Measurements from ENCODE around the gene TSPAN15. TPM values are rescaled to one million over a fixed set of nuclear protein-coding genes. Genes with fewer than 3 reads are reported as not detected.

The TSPAN15 gene
- total and polyA plus RNA-seq, 9 donors, result 52.1 to 103 (median 72.2) TPM

DNA sequence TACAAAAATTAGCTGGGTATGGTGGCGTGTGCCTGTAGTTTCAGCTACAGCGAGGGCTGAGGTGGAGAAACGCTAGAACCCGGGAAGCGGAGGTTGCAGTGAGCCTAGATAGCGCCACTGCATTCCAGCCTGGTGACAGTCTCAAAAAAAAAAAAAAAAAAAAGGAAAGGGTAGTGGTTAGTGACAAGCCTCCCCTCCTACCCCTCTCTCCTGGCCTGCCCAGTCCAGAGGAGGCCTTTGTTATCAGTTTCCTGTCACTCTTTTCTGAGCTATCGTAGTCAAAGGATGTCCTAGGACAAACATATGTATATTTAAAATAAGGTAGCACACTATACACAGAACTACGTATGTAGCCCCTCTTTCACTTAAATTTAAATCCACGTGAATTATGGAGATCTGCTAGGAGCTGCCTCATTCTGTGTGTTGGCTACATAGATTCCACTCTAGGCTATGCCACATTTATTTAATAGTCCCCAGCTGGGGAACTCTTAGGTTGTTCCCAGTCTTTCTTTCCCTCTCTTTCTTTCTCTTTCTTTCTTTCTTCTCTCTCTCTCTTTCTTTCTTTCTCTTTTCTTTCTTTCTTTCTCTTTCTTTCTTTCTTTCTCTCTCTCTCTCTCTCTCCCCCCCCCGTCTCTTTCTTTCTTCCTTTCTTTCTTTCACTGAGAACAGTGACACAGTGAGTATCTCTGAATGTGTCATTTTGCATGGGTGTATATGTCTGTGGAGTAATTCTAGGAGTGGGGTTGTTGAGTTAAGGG is 3.9 kb downstream of the TSPAN15 start:
- Histone ChIP-seq H3K4me3 (ENCODE audit: low read length) (no peak overlapping the region), H3K9me3 (replicated peaks; ENCODE audit: control insufficient read depth, low read depth, low read length) (no peaks in the 10 kb centered on the region), H3K36me3 (ENCODE audit: control insufficient read depth, insufficient read depth, low read length) (peaks cover 11% of the 10 kb centered on the region), H3K4me1 (ENCODE audit: control insufficient read depth, insufficient read depth, low read length) (peaks cover 56% of the 10 kb centered on the region), H3K27me3 (ENCODE audit: control insufficient read depth, insufficient read depth, low read length) (peaks cover 7% of the 10 kb centered on the region), H3K27ac (ENCODE audit: low read length) (no peak overlapping the region)
- no peak for DNase-seq
- no CpG with 5 or more reads among the region's 10 CpGs for WGBS (ENCODE audit: insufficient coverage)

DNA sequence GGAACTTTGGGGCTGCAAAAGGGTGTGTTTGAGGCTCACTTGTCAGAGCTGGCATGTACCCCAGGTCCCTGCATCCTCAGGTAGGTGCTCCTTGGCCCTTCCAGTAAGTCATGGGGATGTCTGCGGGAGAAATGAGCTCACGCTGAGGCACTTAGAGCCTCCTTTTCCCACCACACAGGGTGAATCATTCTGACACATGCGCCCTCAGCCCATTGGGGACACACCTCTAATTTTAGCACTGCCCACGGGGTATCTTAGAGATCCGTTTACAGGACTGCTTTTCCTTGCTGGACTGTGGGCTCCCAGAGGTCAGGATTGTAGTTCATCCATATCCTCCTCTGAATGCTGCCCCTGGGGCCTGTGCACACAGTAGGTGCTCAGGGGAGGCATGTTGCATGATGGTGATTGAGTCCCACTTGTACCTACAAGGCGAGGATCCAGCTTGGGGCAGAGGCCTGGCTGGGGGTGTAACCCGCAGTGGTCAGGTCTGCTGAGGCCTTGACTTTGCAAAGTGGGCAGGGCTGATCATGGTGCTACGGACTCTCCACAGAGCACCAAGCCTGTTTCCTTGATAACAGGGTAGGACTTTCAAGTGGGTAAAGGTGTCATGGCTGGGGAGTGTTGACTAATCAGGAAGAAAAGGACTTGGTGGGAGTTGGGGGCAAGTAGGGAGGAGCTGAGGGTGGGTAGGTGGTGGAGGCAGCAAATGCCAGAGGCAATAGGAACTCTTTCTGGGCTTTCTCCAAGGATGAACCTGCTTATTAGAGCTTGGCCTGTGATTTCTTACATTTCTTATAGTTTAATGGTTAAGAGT is 5.8 kb downstream of the TSPAN15 start:
- peaks cover 1% of the 10 kb centered on the region for H3K27me3 ChIP-seq (ENCODE audit: control insufficient read depth, insufficient read depth, low read length)
- DNase-seq, result no peak
- no peaks in the 10 kb centered on the region for H3K9me3 ChIP-seq (replicated peaks; ENCODE audit: control insufficient read depth, low read depth, low read length)
- WGBS (ENCODE audit: insufficient coverage), result 78% methylated on average over 7 of the region's 8 CpGs
- H3K4me1 ChIP-seq (ENCODE audit: control insufficient read depth, insufficient read depth, low read length), result peaks cover 56% of the 10 kb centered on the region
- H3K27ac ChIP-seq (ENCODE audit: low read length), result no peak overlapping the region
- no peak overlapping the region for H3K4me3 ChIP-seq (ENCODE audit: low read length)
- peaks cover 11% of the 10 kb centered on the region for H3K36me3 ChIP-seq (ENCODE audit: control insufficient read depth, insufficient read depth, low read length)

DNA sequence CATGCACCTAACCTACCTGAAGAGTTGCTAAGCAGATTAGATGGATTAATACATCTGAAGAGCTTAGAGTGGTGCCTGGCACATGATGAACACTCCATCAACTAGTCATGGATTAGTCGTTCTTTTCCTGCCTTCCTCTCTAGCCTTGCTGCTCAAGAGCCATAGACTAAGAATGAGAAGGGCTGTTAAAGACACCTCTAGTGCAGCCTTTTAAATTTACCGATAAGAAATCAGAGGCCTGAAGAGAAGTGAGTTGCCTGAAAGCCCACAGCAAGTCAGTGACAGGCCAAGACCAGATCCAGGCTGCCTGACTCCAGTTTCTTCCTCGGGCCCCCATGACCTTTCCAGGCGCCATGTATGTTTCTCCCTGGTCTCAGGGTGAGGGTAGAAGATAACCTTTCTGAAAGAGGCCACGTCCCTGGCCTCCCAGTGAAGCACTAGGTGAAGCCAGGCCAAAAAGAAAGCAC is 6.5 kb downstream of the TSPAN15 start:
- H3K9me3 ChIP-seq (replicated peaks; ENCODE audit: control insufficient read depth, low read depth, low read length), result no peaks in the 10 kb centered on the region
- H3K27me3 ChIP-seq (ENCODE audit: control insufficient read depth, insufficient read depth, low read length), result no peaks in the 10 kb centered on the region
- peaks cover 51% of the 10 kb centered on the region for H3K4me1 ChIP-seq (ENCODE audit: control insufficient read depth, insufficient read depth, low read length)
- peaks cover 11% of the 10 kb centered on the region for H3K36me3 ChIP-seq (ENCODE audit: control insufficient read depth, insufficient read depth, low read length)
- H3K4me3 ChIP-seq (ENCODE audit: low read length), result no peak overlapping the region
- DNase-seq, result no peak
- H3K27ac ChIP-seq (ENCODE audit: low read length), result peak overlapping the region; percentile 5
- 69% methylated on average over 4 of the region's 5 CpGs for WGBS (ENCODE audit: insufficient coverage)

DNA sequence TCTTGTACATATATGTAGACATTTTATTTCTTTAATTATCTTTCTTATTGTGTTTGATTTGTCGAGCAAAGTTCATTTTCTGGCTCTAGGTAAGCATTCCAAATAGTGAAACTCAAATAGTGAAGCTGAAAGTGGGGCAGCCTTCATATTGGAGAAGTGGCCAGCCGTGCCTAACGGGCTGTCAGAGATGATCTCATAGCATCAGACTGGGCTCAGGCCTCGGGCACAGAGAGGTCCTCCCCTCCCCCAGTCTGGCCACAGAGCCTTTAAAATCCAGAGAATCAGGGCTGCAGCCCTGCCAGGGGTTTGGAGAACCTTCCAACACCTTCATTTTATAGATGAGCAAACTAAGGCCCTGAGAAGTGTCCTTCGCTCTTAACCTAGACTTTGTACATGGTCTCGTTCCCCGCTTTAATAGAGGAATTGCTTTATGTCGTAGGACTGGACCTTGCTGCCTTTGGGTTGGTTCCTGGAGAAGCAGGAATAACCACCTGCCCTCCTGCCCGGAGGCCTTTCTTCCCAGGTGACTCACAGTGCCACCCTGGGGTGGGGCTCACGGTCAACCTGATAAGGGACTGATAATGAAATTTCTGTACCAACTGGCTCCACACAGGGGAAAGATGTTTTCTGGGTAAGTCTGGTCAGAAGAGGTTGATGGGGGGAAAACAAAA is 7.3 kb downstream of the TSPAN15 start:
- DNase-seq, result peak; percentile 41
- H3K27me3 ChIP-seq (ENCODE audit: control insufficient read depth, insufficient read depth, low read length), result no peaks in the 10 kb centered on the region
- WGBS (ENCODE audit: insufficient coverage), result 72% methylated on average over 8 of the region's 10 CpGs
- H3K9me3 ChIP-seq (replicated peaks; ENCODE audit: control insufficient read depth, low read depth, low read length), result no peaks in the 10 kb centered on the region
- H3K36me3 ChIP-seq (ENCODE audit: control insufficient read depth, insufficient read depth, low read length), result peaks cover 11% of the 10 kb centered on the region
- no peak overlapping the region for H3K4me3 ChIP-seq (ENCODE audit: low read length)
- peaks cover 52% of the 10 kb centered on the region for H3K4me1 ChIP-seq (ENCODE audit: control insufficient read depth, insufficient read depth, low read length)
- peak overlapping the region; percentile 5 for H3K27ac ChIP-seq (ENCODE audit: low read length)

DNA sequence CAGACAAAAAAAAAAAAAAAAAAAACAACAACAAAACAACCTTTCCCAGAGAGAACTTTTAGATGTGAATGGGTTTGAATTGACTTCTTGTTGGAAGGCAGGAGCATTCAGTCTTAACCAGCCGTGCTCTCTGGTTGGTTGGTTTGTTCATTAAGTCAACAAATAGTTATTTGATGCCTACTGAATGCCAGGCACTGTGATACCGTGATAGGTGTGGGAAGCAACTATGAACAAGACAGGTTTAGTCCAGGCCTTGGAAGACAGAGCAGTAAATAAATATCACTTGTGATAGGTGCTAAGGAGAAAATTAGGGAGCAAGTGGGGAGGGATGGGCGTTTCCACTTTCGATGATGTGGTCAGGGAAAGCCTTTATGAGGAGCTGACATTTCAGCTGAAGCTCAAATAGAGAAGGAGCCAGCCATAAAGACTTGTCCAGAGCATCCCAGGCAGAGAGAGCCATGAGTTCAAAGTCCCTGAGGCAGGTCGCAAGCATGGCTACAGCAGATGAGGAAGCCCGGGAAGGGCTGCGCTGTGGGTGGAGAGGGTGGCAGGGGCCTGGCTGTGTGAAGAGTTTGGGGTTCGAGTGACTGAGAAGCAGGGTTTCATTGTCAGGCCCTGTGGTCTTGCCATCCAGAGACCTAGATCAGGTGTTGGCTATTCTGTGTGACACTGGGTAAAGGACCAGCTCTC is 8.0 kb downstream of the TSPAN15 start:
- H3K27me3 ChIP-seq (ENCODE audit: control insufficient read depth, insufficient read depth, low read length), result no peaks in the 10 kb centered on the region
- H3K36me3 ChIP-seq (ENCODE audit: control insufficient read depth, insufficient read depth, low read length), result peaks cover 11% of the 10 kb centered on the region
- H3K4me3 ChIP-seq (ENCODE audit: low read length), result no peak overlapping the region
- H3K9me3 ChIP-seq (replicated peaks; ENCODE audit: control insufficient read depth, low read depth, low read length), result no peaks in the 10 kb centered on the region
- no peak for DNase-seq
- peak overlapping the region; percentile 16 for H3K27ac ChIP-seq (ENCODE audit: low read length)
- WGBS (ENCODE audit: insufficient coverage), result 95% methylated on average over 8 of the region's 8 CpGs
- peaks cover 58% of the 10 kb centered on the region for H3K4me1 ChIP-seq (ENCODE audit: control insufficient read depth, insufficient read depth, low read length)

DNA sequence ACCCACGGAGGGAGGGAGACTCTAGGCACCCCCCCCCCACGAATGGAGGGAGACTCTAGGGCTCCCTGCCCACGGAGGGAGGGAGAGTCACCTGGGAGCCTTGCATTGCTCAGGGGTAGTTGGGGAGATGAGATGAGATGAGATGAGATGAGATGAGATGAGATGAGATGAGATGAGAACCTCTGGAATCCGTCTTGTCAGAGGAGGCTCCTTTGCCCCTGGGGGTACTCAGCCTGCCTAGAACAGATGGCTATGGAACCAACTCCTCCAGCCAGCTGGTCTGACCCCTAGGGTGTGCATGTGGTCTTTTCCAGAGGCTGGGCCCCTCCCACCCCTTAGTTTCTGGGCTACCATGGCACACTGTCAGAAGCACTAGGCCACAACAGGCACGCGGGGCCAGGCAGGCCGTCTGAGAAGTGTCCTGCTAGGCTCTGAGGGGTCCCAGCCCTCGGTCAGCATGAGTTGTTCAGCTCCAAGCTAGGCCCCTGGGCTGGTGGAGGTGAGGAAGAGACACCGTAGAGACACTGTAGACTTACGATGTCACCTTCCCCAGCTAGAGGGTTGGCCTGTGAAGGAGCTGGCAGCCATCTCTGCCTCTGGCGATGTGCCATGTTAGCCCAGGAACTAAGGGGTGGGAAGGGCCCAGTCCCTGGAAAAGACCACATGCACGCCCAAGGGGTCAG is 8.8 kb downstream of the TSPAN15 start:
- H3K27me3 ChIP-seq (ENCODE audit: control insufficient read depth, insufficient read depth, low read length), result no peaks in the 10 kb centered on the region
- peaks cover 11% of the 10 kb centered on the region for H3K36me3 ChIP-seq (ENCODE audit: control insufficient read depth, insufficient read depth, low read length)
- peak overlapping the region; percentile 70 for H3K27ac ChIP-seq (ENCODE audit: low read length)
- no peaks in the 10 kb centered on the region for H3K9me3 ChIP-seq (replicated peaks; ENCODE audit: control insufficient read depth, low read depth, low read length)
- H3K4me1 ChIP-seq (ENCODE audit: control insufficient read depth, insufficient read depth, low read length), result peaks cover 65% of the 10 kb centered on the region
- DNase-seq, result no peak
- WGBS (ENCODE audit: insufficient coverage), result 76% methylated on average over 4 of the region's 12 CpGs
- H3K4me3 ChIP-seq (ENCODE audit: low read length), result no peak overlapping the region

DNA sequence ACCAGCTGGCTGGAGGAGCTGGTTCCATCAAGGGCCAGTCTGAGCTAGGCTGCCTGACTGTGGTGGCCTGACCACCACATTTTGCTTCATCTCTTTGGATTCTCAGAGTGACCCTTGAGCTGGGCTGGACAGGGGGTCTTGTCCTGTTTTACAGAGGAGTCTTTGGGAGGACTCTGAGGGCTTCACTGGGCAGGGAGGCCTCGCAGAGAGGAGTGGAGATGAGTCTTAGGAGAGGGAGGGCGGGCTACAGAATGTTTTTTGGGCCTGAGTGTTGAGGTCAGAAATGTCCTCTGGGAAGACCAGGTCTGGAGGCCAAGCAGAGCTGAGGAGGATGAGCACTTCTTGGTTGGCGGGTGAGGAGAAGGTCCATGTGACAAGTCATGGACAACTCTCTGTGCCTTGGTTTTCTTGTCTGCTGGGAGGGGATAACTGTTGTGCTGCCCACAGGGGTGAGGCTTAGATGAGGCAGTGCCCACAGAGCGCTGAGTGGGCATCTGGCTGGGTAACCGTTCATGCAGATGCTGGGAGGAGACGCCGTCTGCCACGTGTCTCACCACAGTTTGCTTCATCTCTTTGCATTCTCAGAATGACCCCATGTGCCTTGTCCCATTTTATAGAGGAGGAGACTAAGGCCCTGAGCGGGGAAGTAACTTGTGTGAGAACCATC is 9.4 kb downstream of the TSPAN15 start:
- no peak for DNase-seq
- H3K4me3 ChIP-seq (ENCODE audit: low read length), result no peak overlapping the region
- H3K36me3 ChIP-seq (ENCODE audit: control insufficient read depth, insufficient read depth, low read length), result peaks cover 11% of the 10 kb centered on the region
- WGBS (ENCODE audit: insufficient coverage), result 75% methylated on average over 4 of the region's 9 CpGs
- no peaks in the 10 kb centered on the region for H3K27me3 ChIP-seq (ENCODE audit: control insufficient read depth, insufficient read depth, low read length)
- H3K27ac ChIP-seq (ENCODE audit: low read length), result peak overlapping the region; percentile 70
- H3K4me1 ChIP-seq (ENCODE audit: control insufficient read depth, insufficient read depth, low read length), result peaks cover 72% of the 10 kb centered on the region
- no peaks in the 10 kb centered on the region for H3K9me3 ChIP-seq (replicated peaks; ENCODE audit: control insufficient read depth, low read depth, low read length)

DNA sequence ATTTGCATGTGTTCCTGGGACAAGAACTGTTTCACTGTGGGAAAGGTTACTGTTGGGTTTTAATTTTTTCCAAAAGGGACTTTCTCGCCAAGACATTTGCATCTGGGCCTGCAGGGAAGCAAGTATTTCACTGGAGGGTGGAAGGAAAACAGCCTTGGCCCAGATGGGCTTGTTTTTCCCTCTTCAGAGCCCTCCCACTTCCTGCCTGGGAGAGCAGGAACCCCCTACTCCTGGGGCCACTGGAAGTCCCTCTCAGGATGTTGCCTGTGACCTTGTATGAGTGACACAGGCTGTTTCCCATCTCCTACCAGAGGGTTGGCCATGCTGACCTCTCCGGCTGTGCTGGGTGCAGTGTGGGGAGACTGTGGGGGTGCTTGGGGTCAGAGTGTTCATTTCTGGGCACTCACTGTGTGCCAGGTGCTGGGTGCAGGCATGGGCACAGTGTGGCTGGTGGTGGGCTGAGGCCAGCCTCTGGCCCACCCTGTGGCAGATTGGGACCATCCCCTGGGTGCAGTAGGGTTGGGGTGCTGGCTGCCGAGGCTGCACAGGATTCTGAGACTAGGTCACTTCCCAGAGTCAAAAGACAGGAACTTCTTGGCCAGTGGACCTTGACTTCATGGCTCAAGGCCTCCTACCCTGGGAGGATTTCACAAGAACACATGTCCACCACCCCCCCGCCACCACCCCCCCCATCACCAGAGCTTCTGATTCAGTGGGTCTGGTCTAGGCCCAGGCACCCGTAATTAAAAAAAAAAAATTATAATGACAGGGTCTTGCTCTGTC is 10.2 kb downstream of the TSPAN15 start:
- Histone ChIP-seq H3K4me1 (ENCODE audit: control insufficient read depth, insufficient read depth, low read length) (peaks cover 79% of the 10 kb centered on the region), H3K27me3 (ENCODE audit: control insufficient read depth, insufficient read depth, low read length) (no peaks in the 10 kb centered on the region), H3K36me3 (ENCODE audit: control insufficient read depth, insufficient read depth, low read length) (peaks cover 7% of the 10 kb centered on the region), H3K27ac (ENCODE audit: low read length) (peak overlapping the region; percentile 70), H3K4me3 (ENCODE audit: low read length) (no peak overlapping the region), H3K9me3 (replicated peaks; ENCODE audit: control insufficient read depth, low read depth, low read length) (no peaks in the 10 kb centered on the region)
- 71% methylated on average over 1 of the region's 5 CpGs for WGBS (ENCODE audit: insufficient coverage)
- peak; percentile 50 for DNase-seq

Data from muscle of leg (tissue), 11 donors.